Muscle of leg (tissue), 11 donors: ENCODE results near the gene BABAM2. TPM values are rescaled to one million over a fixed set of nuclear protein-coding genes. Genes with fewer than 3 reads are reported as not detected.

ENCODE experiments used
- DNase-seq: peaks from one replicate; pipeline ENCODE4 v3.0.0; 2013
- H3K27ac ChIP-seq: one replicate; pipeline ENCODE4 v1.5.1; 2013; ENCODE audit warnings: mild to moderate bottlenecking, low read length, control low read depth
- H3K27me3 ChIP-seq: one replicate; pipeline ENCODE4 v1.6.1; 2013; ENCODE audit warnings: low read length; ENCODE audit not compliant: control insufficient read depth, insufficient read depth
- H3K36me3 ChIP-seq: one replicate; pipeline ENCODE4 v1.6.1; 2013; ENCODE audit warnings: low read length; ENCODE audit not compliant: control insufficient read depth, insufficient read depth
- H3K4me1 ChIP-seq: one replicate; pipeline ENCODE4 v1.6.1; 2013; ENCODE audit warnings: low read length; ENCODE audit not compliant: control insufficient read depth, insufficient read depth
- H3K4me3 ChIP-seq: one replicate; pipeline ENCODE4 v1.5.1; 2013; ENCODE audit warnings: low read length, control low read depth
- H3K9me3 ChIP-seq: replicated peaks from 2 replicates; pipeline ENCODE4 v1.6.1; 2013; ENCODE audit warnings: low read depth, low read length; ENCODE audit not compliant: control insufficient read depth
- WGBS: methylation state at CpG from one replicate; pipeline ENCODE4 v1.1.5; 2013; ENCODE audit warnings: missing lambda C conversion rate; ENCODE audit not compliant: insufficient coverage; 5-methylcytosine and 5-hydroxymethylcytosine counted together
- polyA plus RNA-seq, 8 donors: library from polyadenylated mRNA; unstranded; fragments of 120-200 nt; gene quantifications; one replicate each; pipeline versions ENCODE4 v1.2.1 to v1.2.3, GENCODE V29; 2013; ENCODE audit warnings: inconsistent platforms in 1 of 8, low replicate concordance in 1 of 8; ENCODE audit not compliant: insufficient read length in 8 of 8, insufficient read depth in 1 of 8
- total RNA-seq: library from RNA; stranded (reverse); fragments of 120-200 nt; gene quantifications from one replicate; pipeline ENCODE4 v1.2.4, GENCODE V29; 2013

Gene BABAM2
- total and polyA plus RNA-seq, 9 donors = 16.1 to 23.6 (median 21.4) TPM

GRCh38 chr2:28049899-28050298 lies 159.4 kb downstream of the BABAM2 start:
- no peaks in the 10 kb centered on the region for H3K4me1 ChIP-seq
- H3K27ac ChIP-seq = no peak overlapping the region
- peak; percentile 71 for DNase-seq
- no peaks in the 10 kb centered on the region for H3K36me3 ChIP-seq
- WGBS = no CpG with 5 or more reads among the region's 2 CpGs
- no peaks in the 10 kb centered on the region for H3K9me3 ChIP-seq
- H3K27me3 ChIP-seq = no peaks in the 10 kb centered on the region
- no peak overlapping the region for H3K4me3 ChIP-seq

- H3K36me3 ChIP-seq = no peaks in the 10 kb centered on the region
- no CpG with 5 or more reads among the region's 1 CpG for WGBS
- H3K4me1 ChIP-seq = no peaks in the 10 kb centered on the region
- H3K27me3 ChIP-seq = no peaks in the 10 kb centered on the region
- H3K4me3 ChIP-seq = no peak overlapping the region
- no peak for DNase-seq
- no peaks in the 10 kb centered on the region for H3K9me3 ChIP-seq
- H3K27ac ChIP-seq = no peak overlapping the region
These were observed 162.2 kb downstream of the BABAM2 start for GRCh38 chr2:28052691-28053090.

- H3K4me3 ChIP-seq = no peak overlapping the region
- no peaks in the 10 kb centered on the region for H3K36me3 ChIP-seq
- no peak overlapping the region for H3K27ac ChIP-seq
- DNase-seq = no peak
- no peaks in the 10 kb centered on the region for H3K9me3 ChIP-seq
- no peaks in the 10 kb centered on the region for H3K27me3 ChIP-seq
- no CpG with 5 or more reads among the region's 2 CpGs for WGBS
- H3K4me1 ChIP-seq = no peaks in the 10 kb centered on the region
These were observed 163.1 kb downstream of the BABAM2 start for GRCh38 chr2:28053597-28053996.

GRCh38 chr2:28054916-28055315 lies 164.4 kb downstream of the BABAM2 start:
- no peaks in the 10 kb centered on the region for H3K36me3 ChIP-seq
- no peak for DNase-seq
- H3K27me3 ChIP-seq = no peaks in the 10 kb centered on the region
- H3K4me3 ChIP-seq = no peak overlapping the region
- H3K27ac ChIP-seq = no peak overlapping the region
- H3K4me1 ChIP-seq = no peaks in the 10 kb centered on the region
- no peaks in the 10 kb centered on the region for H3K9me3 ChIP-seq
- no CpG with 5 or more reads among the region's 1 CpG for whole genome bisulfite sequencing

GRCh38 chr2:28055325-28055970 lies 164.9 kb downstream of the BABAM2 start:
- DNase-seq = no peak
- Histone ChIP-seq H3K36me3 (no peaks in the 10 kb centered on the region), H3K4me3 (no peak overlapping the region), H3K4me1 (no peaks in the 10 kb centered on the region), H3K27me3 (no peaks in the 10 kb centered on the region), H3K9me3 (no peaks in the 10 kb centered on the region), H3K27ac (no peak overlapping the region)

- no peak for DNase-seq
- H3K27ac ChIP-seq = no peak overlapping the region
- H3K4me3 ChIP-seq = no peak overlapping the region
- H3K36me3 ChIP-seq = no peaks in the 10 kb centered on the region
- no CpG with 5 or more reads among the region's 5 CpGs for WGBS
- H3K9me3 ChIP-seq = no peaks in the 10 kb centered on the region
- H3K4me1 ChIP-seq = no peaks in the 10 kb centered on the region
- no peaks in the 10 kb centered on the region for H3K27me3 ChIP-seq
These were observed 168.3 kb downstream of the BABAM2 start for GRCh38 chr2:28058791-28059190.

GRCh38 chr2:28062867-28063266 lies 172.3 kb downstream of the BABAM2 start:
- WGBS = no CpG with 5 or more reads among the region's 2 CpGs
- DNase-seq = peak; percentile 47
- H3K27me3 ChIP-seq = no peaks in the 10 kb centered on the region
- H3K36me3 ChIP-seq = no peaks in the 10 kb centered on the region
- no peaks in the 10 kb centered on the region for H3K9me3 ChIP-seq
- H3K4me1 ChIP-seq = no peaks in the 10 kb centered on the region
- no peak overlapping the region for H3K27ac ChIP-seq
- H3K4me3 ChIP-seq = no peak overlapping the region

GRCh38 chr2:28063492-28063962 lies 173.0 kb downstream of the BABAM2 start:
- Histone ChIP-seq H3K9me3 (no peaks in the 10 kb centered on the region), H3K36me3 (no peaks in the 10 kb centered on the region), H3K27ac (no peak overlapping the region), H3K4me1 (no peaks in the 10 kb centered on the region), H3K4me3 (no peak overlapping the region), H3K27me3 (no peaks in the 10 kb centered on the region)
- DNase-seq = no peak

GRCh38 chr2:28067602-28068001 lies 177.1 kb downstream of the BABAM2 start:
- no CpG with 5 or more reads among the region's 1 CpG for WGBS
- no peak overlapping the region for H3K4me3 ChIP-seq
- no peak overlapping the region for H3K27ac ChIP-seq
- no peaks in the 10 kb centered on the region for H3K27me3 ChIP-seq
- no peaks in the 10 kb centered on the region for H3K9me3 ChIP-seq
- H3K36me3 ChIP-seq = no peaks in the 10 kb centered on the region
- H3K4me1 ChIP-seq = no peaks in the 10 kb centered on the region
- no peak for DNase-seq

- H3K36me3 ChIP-seq = no peaks in the 10 kb centered on the region
- no peaks in the 10 kb centered on the region for H3K4me1 ChIP-seq
- H3K27me3 ChIP-seq = no peaks in the 10 kb centered on the region
- WGBS = no CpG with 5 or more reads among the region's 2 CpGs
- H3K4me3 ChIP-seq = no peak overlapping the region
- DNase-seq = no peak
- H3K9me3 ChIP-seq = no peaks in the 10 kb centered on the region
- H3K27ac ChIP-seq = no peak overlapping the region
These were observed 177.6 kb downstream of the BABAM2 start for GRCh38 chr2:28068088-28068487.

GRCh38 chr2:28068527-28068926 lies 178.0 kb downstream of the BABAM2 start:
- no peak for DNase-seq
- no peaks in the 10 kb centered on the region for H3K27me3 ChIP-seq
- H3K9me3 ChIP-seq = no peaks in the 10 kb centered on the region
- no peaks in the 10 kb centered on the region for H3K36me3 ChIP-seq
- no peaks in the 10 kb centered on the region for H3K4me1 ChIP-seq
- H3K27ac ChIP-seq = no peak overlapping the region
- no CpG with 5 or more reads among the region's 5 CpGs for WGBS
- H3K4me3 ChIP-seq = no peak overlapping the region
